HG03571 (cell line): ENCODE measurements around the gene TSPAN17.
"Not testable (repeated sequence)": the region's sequence is repeated elsewhere in the genome, so short reads cannot be mapped to it uniquely, and the experiment has no call there.

Source experiments
- ATAC-seq: cut with Tn5 transposase; IDR thresholded peaks from one replicate; pipeline ENCODE4 v1.9.1; 2021; ENCODE audit not compliant: unreplicated experiment

The TSPAN17 gene

GRCh38 chr5:176647030-176647842, at the start of gene TSPAN17:
TSPAN17 (plus strand) TSS chr5:176647484; CDS start chr5:176647616, 132 bp downstream.
- peak; percentile 94 for ATAC-seq

GRCh38 chr5:176599749-176600430, 47.4 kb upstream of the TSPAN17 start:
- ATAC-seq = not testable (repeated sequence)

- no peak for ATAC-seq
Measured at GRCh38 chr5:176601901-176602482, 45.3 kb upstream of the TSPAN17 start.

- no peak for ATAC-seq
Measured at GRCh38 chr5:176603091-176603490, 44.2 kb upstream of the TSPAN17 start.

DNA sequence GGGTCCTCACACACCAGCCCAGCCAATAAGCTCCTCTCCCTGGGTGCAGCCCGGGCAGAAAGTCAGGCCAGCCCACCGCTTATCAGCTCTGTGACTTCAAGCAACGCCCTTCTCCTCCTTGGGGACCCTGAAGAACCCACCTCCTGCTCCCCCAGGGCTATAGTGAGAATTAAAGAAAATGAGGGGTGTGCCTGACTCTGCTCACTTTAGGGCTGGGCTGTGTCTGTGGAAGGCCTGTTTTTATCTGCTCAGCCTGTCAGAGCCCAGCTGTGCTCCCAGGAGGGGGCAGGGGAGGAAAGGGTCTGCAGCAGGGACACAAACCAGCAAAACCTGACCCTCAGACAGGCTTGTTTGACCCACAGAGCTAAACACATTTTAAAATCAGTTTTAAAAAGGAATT, 41.3 kb upstream of the TSPAN17 start:
- no peak for ATAC-seq

DNA sequence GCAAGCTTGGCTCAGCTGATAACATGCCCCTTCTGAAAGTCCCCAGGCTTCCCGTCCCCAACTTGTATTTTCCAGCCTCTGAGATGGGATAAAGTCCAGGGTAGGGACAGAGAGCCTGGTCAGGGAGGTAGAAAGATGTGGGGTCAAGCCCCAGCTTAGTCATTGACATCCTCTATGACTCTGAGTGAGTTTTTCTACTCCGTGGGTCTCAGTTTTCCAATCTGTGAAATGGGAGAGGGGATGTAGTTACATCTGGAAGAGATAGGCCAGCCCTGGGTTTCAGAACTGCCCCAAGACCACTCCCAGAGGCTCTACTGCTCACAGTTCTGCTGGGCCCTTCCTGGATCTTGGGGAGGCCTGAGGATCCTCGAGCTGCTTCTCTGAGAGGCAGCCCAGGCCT, 40.4 kb upstream of the TSPAN17 start:
- no peak for ATAC-seq

DNA sequence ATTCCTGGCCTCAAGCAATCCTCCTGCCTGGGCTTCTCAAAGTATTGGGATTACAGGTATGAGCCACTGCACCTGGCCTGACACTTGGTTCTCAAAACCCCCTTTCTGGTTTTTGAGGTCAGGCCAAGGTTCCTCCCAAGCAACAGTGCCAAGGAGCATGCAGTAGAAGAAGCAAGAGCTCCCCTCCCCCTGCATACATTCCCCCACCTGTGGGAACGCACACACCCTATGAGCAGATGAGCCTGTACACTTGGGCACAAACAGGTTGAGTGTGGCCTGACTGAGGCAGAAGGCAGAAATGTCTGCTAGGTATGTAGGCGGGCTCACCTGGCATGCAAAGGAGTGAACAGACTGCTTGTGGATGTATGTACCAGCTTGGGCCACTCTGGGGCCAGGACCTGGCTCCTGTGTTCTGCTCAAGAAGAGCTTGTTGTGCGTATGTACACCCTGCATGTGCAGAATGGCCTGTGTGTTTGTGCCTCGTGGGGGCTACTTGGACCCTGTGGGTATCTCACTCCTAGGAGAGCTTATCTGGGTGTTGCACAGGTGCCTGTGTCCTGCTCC, 39.1 kb upstream of the TSPAN17 start:
- no peak for ATAC-seq

- ATAC-seq = peak; percentile 17
Measured at GRCh38 chr5:176608937-176609723, 38.2 kb upstream of the TSPAN17 start.

DNA sequence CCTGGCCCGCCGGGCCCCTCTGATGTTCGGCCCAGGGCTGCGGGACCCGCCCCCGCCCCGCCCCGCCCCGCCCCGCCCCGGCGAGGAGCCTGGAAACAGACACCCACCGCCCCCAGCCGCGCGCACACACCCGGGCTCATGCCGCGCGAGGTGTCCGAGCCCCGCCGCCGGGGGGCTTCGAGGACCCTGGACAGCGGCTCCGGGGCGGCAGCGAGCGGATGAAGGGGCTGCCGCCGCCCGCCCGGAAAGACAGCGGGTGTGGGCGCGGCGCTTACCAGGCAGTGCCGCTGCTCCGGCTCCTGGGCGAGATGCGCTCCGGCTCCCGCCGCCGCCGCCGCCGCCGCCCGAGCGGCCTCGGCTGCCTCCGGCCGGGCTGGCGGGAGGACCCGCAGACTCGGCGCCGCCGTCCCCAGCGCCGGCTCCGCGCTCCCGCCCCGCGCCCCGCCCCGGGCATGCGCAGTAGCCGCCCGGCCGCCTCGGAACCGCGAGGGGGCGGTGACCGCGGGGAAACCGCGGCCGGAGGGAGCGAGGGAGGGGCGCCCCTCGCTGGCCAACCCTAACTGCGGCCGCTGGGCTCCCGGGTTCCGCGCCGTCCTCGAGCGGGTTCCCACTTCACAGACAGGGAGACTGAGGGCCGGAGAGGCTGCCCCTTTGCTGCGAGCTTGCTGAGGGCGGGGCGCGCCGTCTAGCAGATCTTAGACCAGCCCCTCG, 37.4 kb upstream of the TSPAN17 start, which contains the start of gene GPRIN1:
Gene GPRIN1, minus strand, starts transcription at position 433 of the 711 bp plus-strand sequence. CDS start 10,322 bp downstream, outside the sequence.
- ATAC-seq = peak; percentile 67

DNA sequence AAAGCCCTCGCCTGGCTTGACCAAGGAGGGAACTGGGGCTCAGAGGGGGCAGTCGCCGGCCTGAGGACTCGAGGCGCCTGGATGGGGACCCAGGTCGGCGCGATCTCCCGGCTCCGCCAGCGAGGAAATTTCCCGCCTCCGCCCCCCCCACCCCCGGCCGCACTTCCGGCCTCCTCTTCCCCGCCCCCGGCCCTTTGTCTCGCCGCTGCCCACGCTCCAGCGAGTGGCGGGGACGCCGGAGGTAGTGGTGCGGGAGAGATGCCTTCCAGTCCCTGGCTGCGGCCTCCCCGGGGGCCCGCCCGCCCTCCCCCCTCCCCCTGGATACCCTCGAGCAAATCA, 36.9 kb upstream of the TSPAN17 start:
- ATAC-seq = no peak

- ATAC-seq = no peak
Measured at GRCh38 chr5:176611435-176611834, 35.8 kb upstream of the TSPAN17 start.

DNA sequence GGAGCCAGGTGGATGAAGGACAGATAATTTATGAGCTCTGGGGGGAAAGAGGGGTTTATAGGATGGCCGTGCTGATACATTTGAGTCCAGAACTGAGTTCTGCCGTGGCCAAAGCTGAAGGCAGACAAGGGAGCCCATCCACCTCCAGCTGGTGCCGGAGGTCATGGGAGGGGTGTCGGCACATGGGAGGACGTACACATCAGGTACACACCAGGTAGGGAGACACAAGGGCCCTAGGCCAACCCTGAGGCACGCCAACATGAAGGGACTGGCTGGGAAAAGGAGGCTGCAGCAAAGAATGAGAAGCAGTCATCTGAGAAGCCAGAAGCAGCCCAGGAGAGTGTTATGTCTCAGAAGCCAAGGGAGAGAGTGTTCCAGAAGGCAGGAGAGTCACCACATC, 35.3 kb upstream of the TSPAN17 start:
- ATAC-seq = no peak

DNA sequence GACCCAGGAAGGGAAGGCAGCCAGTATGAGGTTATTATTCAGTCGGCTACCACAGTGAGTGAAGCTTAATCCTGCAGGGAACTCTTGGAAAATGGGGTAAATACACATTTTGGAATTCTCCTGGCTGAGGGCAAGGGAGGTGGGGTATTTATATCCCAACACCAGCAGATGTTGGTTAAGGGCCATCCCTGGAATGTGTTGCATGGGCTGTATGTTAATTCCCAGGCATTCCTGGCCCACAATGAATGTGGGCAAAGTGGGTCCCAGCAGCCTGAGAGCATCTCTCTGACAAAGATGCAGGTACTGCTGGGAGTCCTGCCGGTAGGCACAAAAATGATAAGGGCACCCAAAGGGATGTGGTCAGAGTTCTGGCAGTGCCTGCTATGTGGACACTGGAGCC, 34.4 kb upstream of the TSPAN17 start:
- no peak for ATAC-seq

DNA sequence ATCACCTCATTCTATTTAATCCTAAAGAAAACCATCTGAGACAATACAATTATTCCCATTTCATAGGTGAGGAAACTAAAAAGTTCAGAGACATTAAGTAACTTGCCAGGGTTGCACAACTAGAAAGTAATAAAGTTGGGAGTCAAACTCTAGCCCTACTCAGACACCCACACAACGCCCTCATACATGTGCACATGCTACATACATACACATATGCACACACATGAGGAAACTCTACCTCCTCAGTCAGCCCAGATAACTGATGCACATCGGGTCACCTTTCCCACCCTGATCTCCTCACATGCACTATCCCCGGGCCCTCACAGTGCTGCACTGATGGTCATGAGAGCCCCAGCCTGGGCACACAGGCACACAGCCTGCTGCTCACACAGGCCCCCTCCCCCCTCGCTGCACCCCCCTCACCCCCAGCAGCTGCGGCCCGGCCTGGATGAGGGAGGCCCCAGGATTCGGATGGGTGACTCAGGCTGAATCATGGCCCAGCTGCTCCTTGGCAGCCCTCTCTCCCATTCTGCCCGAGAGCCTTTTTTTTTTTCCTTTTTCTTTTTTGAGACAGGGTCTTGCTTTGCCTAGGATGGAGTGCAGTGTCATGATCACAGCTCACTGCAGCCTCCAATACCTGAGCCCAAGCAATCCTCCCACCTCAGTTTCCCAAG, 32.3 kb upstream of the TSPAN17 start:
- no peak for ATAC-seq

DNA sequence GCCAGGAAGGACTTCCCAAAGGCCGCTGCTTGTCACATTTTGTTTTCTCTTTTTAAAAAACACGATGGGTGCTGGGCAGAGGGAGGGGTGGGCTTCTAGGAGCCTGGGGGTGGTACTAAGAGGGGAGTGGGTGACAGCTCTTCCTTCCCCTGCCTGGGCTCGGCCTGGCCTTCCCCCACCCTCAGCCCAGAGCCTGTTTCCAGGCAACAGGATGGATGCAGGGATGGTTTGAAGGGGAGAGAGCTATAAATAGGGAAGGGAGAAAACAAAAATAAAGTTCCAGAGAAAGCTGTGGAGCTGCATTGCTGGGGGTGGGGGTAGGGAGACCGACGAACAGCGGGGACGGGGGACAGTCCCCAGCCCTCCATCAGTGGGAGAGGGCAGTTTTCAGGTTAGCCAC, 30.8 kb upstream of the TSPAN17 start:
- no peak for ATAC-seq

DNA sequence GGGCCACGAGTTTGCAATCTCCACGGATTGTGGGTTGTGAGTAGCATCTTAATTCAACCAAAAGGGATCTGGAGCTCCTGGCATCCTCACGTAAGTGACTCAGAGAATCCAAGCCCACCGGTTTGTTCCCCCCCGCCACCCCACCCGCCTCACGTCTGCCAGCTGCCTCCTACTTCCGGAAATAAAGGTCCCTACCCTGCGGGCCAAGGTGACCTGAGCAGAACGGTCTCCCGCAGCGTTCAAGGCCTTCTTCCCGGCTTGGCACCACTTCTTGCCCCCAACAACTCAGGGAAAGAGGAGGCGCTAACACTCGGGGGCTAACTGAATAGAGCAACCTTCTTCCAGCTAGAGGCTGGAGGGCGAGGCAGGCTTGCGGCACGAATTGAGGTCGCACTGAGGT, 28.5 kb upstream of the TSPAN17 start:
- no peak for ATAC-seq

GRCh38 chr5:176619203-176619568, 28.1 kb upstream of the TSPAN17 start:
- ATAC-seq = no peak

GRCh38 chr5:176619569-176620332, 27.5 kb upstream of the TSPAN17 start:
- no peak for ATAC-seq

DNA sequence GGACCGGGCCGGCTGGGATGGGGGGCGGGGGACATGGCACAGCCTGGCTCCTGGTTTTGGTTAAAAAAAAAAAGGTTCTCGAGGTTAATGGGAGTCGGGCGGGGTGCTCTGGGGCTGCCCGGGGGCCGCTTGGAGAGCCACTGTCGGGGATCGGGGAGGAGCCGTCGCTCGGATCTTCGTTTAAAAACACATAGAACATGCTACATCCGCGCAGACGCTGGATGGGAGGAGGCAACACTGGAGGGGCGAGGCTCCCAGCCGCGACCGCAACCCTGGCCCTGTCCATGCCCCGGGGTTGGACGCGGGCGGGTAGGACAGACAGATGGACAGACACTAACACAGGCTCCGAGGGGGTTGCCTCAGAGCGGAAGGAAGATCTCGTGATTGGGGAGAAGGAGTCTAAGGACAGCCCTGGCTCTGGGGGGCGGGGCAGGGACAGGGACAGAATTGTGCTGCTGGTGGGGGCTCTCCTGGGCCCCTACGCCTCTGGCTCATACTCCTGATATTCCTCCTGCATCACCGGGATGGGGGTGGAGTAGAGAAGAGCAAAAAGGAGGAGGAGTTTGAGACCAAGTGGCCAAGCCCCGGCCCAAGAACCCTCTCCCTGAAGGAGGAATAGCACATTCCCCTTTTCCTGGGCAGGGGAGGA, 26.8 kb upstream of the TSPAN17 start:
- ATAC-seq = no peak
